HG03139 (cell line): Measurements from ENCODE around the gene CPNE4.

ENCODE experiments used
- ATAC-seq: cut with Tn5 transposase; IDR thresholded peaks from one replicate; pipeline ENCODE4 v1.9.1; 2021; ENCODE audit not compliant: unreplicated experiment

The CPNE4 gene

GRCh38 chr3:131485119-131485518 is 549.7 kb downstream of the CPNE4 start:
- ATAC-seq = no peak

- no peak for ATAC-seq
Measured at GRCh38 chr3:131484496-131485111, 550.2 kb downstream of the CPNE4 start.
